ENCODE data around the gene MED13. TPM values are rescaled to one million over a fixed set of nuclear protein-coding genes. Genes with fewer than 3 reads are reported as not detected.

MED13 gene
- total RNA-seq, 2 donors from 2014 or later: 76.5 to 98.3 TPM

GRCh38 chr17:62059414-62059813 lies 5.7 kb downstream of the MED13 start:
- Mint-ChIP-seq H3K36me3 (ENCODE audit: low read depth) (peaks cover 2% of the 10 kb centered on the region), H3K4me3 (peak overlapping the region; percentile 62), H3K4me1 (peaks cover 47% of the 10 kb centered on the region), H3K27ac (peak overlapping the region; percentile 32), H3K27me3 (no peaks in the 10 kb centered on the region)
- DNase-seq: no peak
- no peaks in the 10 kb centered on the region for H3K9me3 ChIP-seq (ENCODE audit: control insufficient read depth, low read length, poor library complexity, severe bottlenecking)
- ATAC-seq: no peak

- H3K27ac Mint-ChIP-seq: peak overlapping the region; percentile 32
- H3K27me3 Mint-ChIP-seq: no peaks in the 10 kb centered on the region
- ATAC-seq: no peak
- peaks cover 2% of the 10 kb centered on the region for H3K36me3 Mint-ChIP-seq (ENCODE audit: low read depth)
- no peak for DNase-seq
- no peak overlapping the region for H3K4me3 Mint-ChIP-seq
- no peaks in the 10 kb centered on the region for H3K9me3 ChIP-seq (ENCODE audit: control insufficient read depth, low read length, poor library complexity, severe bottlenecking)
- peaks cover 40% of the 10 kb centered on the region for H3K4me1 Mint-ChIP-seq
Measured at GRCh38 chr17:62058611-62059010, 6.5 kb downstream of the MED13 start.

GRCh38 chr17:62057696-62058095 lies 7.4 kb downstream of the MED13 start:
- no peak overlapping the region for H3K4me3 Mint-ChIP-seq
- H3K4me1 Mint-ChIP-seq: peaks cover 38% of the 10 kb centered on the region
- H3K36me3 Mint-ChIP-seq (ENCODE audit: low read depth): peaks cover 2% of the 10 kb centered on the region
- ATAC-seq: no peak
- H3K27me3 Mint-ChIP-seq: no peaks in the 10 kb centered on the region
- peak overlapping the region; percentile 24 for H3K27ac Mint-ChIP-seq
- DNase-seq: no peak
- no peaks in the 10 kb centered on the region for H3K9me3 ChIP-seq (ENCODE audit: control insufficient read depth, low read length, poor library complexity, severe bottlenecking)

- DNase-seq: no peak
- Mint-ChIP-seq H3K36me3 (ENCODE audit: low read depth) (peaks cover 9% of the 10 kb centered on the region), H3K4me1 (peaks cover 42% of the 10 kb centered on the region), H3K27ac (peak overlapping the region; percentile 61), H3K4me3 (no peak overlapping the region), H3K27me3 (no peaks in the 10 kb centered on the region)
- no peaks in the 10 kb centered on the region for H3K9me3 ChIP-seq (ENCODE audit: control insufficient read depth, low read length, poor library complexity, severe bottlenecking)
- no peak for ATAC-seq
Measured at GRCh38 chr17:62052765-62053338, 12.2 kb downstream of the MED13 start.

GRCh38 chr17:62051053-62051452 lies 14.0 kb downstream of the MED13 start:
- Mint-ChIP-seq H3K27me3 (no peaks in the 10 kb centered on the region), H3K4me1 (peaks cover 33% of the 10 kb centered on the region), H3K4me3 (peak overlapping the region; percentile 25), H3K27ac (peak overlapping the region; percentile 60), H3K36me3 (ENCODE audit: low read depth) (peaks cover 9% of the 10 kb centered on the region)
- DNase-seq (no peak), ATAC-seq (no peak)
- no peaks in the 10 kb centered on the region for H3K9me3 ChIP-seq (ENCODE audit: control insufficient read depth, low read length, poor library complexity, severe bottlenecking)

GRCh38 chr17:62049299-62049698 lies 15.8 kb downstream of the MED13 start:
- DNase-seq (no peak), ATAC-seq (no peak)
- Mint-ChIP-seq H3K4me3 (no peak overlapping the region), H3K4me1 (peaks cover 32% of the 10 kb centered on the region), H3K36me3 (ENCODE audit: low read depth) (peaks cover 9% of the 10 kb centered on the region), H3K27me3 (no peaks in the 10 kb centered on the region), H3K27ac (peak overlapping the region; percentile 51)
- H3K9me3 ChIP-seq (ENCODE audit: control insufficient read depth, low read length, poor library complexity, severe bottlenecking): no peaks in the 10 kb centered on the region

- Mint-ChIP-seq H3K27me3 (no peaks in the 10 kb centered on the region), H3K27ac (no peak overlapping the region), H3K36me3 (ENCODE audit: low read depth) (peaks cover 9% of the 10 kb centered on the region), H3K4me3 (no peak overlapping the region), H3K4me1 (peaks cover 30% of the 10 kb centered on the region)
- DNase-seq (no peak), ATAC-seq (no peak)
- no peaks in the 10 kb centered on the region for H3K9me3 ChIP-seq (ENCODE audit: control insufficient read depth, low read length, poor library complexity, severe bottlenecking)
Measured at GRCh38 chr17:62048262-62048661, 16.8 kb downstream of the MED13 start.

GRCh38 chr17:62045517-62045916 lies 19.6 kb downstream of the MED13 start:
- no peaks in the 10 kb centered on the region for H3K27me3 Mint-ChIP-seq
- H3K36me3 Mint-ChIP-seq (ENCODE audit: low read depth): peaks cover 8% of the 10 kb centered on the region
- H3K27ac Mint-ChIP-seq: peak overlapping the region; percentile 34
- H3K4me3 Mint-ChIP-seq: no peak overlapping the region
- H3K9me3 ChIP-seq (ENCODE audit: control insufficient read depth, low read length, poor library complexity, severe bottlenecking): no peaks in the 10 kb centered on the region
- peaks cover 28% of the 10 kb centered on the region for H3K4me1 Mint-ChIP-seq
- DNase-seq (no peak), ATAC-seq (peak; percentile 56)

GRCh38 chr17:62045109-62045508 lies 20.0 kb downstream of the MED13 start:
- Mint-ChIP-seq H3K4me3 (no peak overlapping the region), H3K36me3 (ENCODE audit: low read depth) (peaks cover 8% of the 10 kb centered on the region), H3K4me1 (peaks cover 29% of the 10 kb centered on the region), H3K27ac (peak overlapping the region; percentile 34), H3K27me3 (no peaks in the 10 kb centered on the region)
- DNase-seq (no peak), ATAC-seq (no peak)
- no peaks in the 10 kb centered on the region for H3K9me3 ChIP-seq (ENCODE audit: control insufficient read depth, low read length, poor library complexity, severe bottlenecking)

- Mint-ChIP-seq H3K27ac (no peak overlapping the region), H3K27me3 (no peaks in the 10 kb centered on the region), H3K36me3 (ENCODE audit: low read depth) (peaks cover 5% of the 10 kb centered on the region), H3K4me1 (peaks cover 26% of the 10 kb centered on the region), H3K4me3 (no peak overlapping the region)
- DNase-seq: no peak
- no peak for ATAC-seq
- no peaks in the 10 kb centered on the region for H3K9me3 ChIP-seq (ENCODE audit: control insufficient read depth, low read length, poor library complexity, severe bottlenecking)
Measured at GRCh38 chr17:62043602-62044001, 21.5 kb downstream of the MED13 start.

- H3K4me1 Mint-ChIP-seq: peaks cover 25% of the 10 kb centered on the region
- no peak overlapping the region for H3K4me3 Mint-ChIP-seq
- peaks cover 5% of the 10 kb centered on the region for H3K36me3 Mint-ChIP-seq (ENCODE audit: low read depth)
Measured at GRCh38 chr17:62043140-62043539, 21.9 kb downstream of the MED13 start.

GRCh38 chr17:62038248-62038647 lies 26.8 kb downstream of the MED13 start:
- no peaks in the 10 kb centered on the region for H3K9me3 ChIP-seq (ENCODE audit: control insufficient read depth, low read length, poor library complexity, severe bottlenecking)
- peaks cover 8% of the 10 kb centered on the region for H3K36me3 Mint-ChIP-seq (ENCODE audit: low read depth)
- H3K4me1 Mint-ChIP-seq: peaks cover 22% of the 10 kb centered on the region
- DNase-seq (no peak), ATAC-seq (no peak)
- no peaks in the 10 kb centered on the region for H3K27me3 Mint-ChIP-seq
- no peak overlapping the region for H3K27ac Mint-ChIP-seq
- no peak overlapping the region for H3K4me3 Mint-ChIP-seq

More at GRCh38 chr17:62043140-62043539, 21.9 kb downstream of the MED13 start:
- ATAC-seq: no peak
- no peak for DNase-seq
- no peaks in the 10 kb centered on the region for H3K27me3 Mint-ChIP-seq
- H3K9me3 ChIP-seq (ENCODE audit: control insufficient read depth, low read length, poor library complexity, severe bottlenecking): no peaks in the 10 kb centered on the region
- H3K27ac Mint-ChIP-seq: peak overlapping the region; percentile 49

- H3K36me3 Mint-ChIP-seq (ENCODE audit: low read depth): peaks cover 4% of the 10 kb centered on the region
- H3K27me3 Mint-ChIP-seq: no peaks in the 10 kb centered on the region
- H3K4me1 Mint-ChIP-seq: peaks cover 3% of the 10 kb centered on the region
- DNase-seq: no peak
- H3K4me3 Mint-ChIP-seq: no peak overlapping the region
- ATAC-seq: no peak
- H3K9me3 ChIP-seq (ENCODE audit: control insufficient read depth, low read length, poor library complexity, severe bottlenecking): no peaks in the 10 kb centered on the region
- H3K27ac Mint-ChIP-seq: peak overlapping the region; percentile 47
Measured at GRCh38 chr17:62033317-62033716, 31.8 kb downstream of the MED13 start.

- DNase-seq (no peak), ATAC-seq (no peak)
- H3K27me3 Mint-ChIP-seq: no peaks in the 10 kb centered on the region
- H3K4me1 Mint-ChIP-seq: peaks cover 7% of the 10 kb centered on the region
- H3K27ac Mint-ChIP-seq: peak overlapping the region; percentile 53
- H3K4me3 Mint-ChIP-seq: no peak overlapping the region
- peaks cover 4% of the 10 kb centered on the region for H3K36me3 Mint-ChIP-seq (ENCODE audit: low read depth)
- H3K9me3 ChIP-seq (ENCODE audit: control insufficient read depth, low read length, poor library complexity, severe bottlenecking): no peaks in the 10 kb centered on the region
Measured at GRCh38 chr17:62032480-62032879, 32.6 kb downstream of the MED13 start.

All from T-helper 17 cell (primary cell).